Aorta (tissue), 5 donors: ENCODE data around the gene FGF21. TPM values are rescaled to one million over a fixed set of nuclear protein-coding genes. Genes with fewer than 3 reads are reported as not detected.
"Not testable (repeated sequence)": the region's sequence is repeated elsewhere in the genome, so short reads cannot be mapped to it uniquely, and the experiment has no call there.

Source experiments
- ATAC-seq: fragments of 200-7000 bp; cut with Tn5 transposase; one replicate; pipeline ENCODE4 v1.9.1; 2022; ENCODE audit warnings: moderate library complexity; ENCODE audit not compliant: low FRiP score
- DNase-seq, 2 donors: peaks; one replicate each; pipeline ENCODE4 v3.0.0-alpha.2; 2020
- H3K27ac ChIP-seq, 2 donors: one replicate each; pipeline ENCODE4 v1.5.1; 2013; ENCODE audit warnings: low read length in 2 of 2, mild to moderate bottlenecking in 2 of 2, moderate library complexity in 2 of 2, control low read depth in 1 of 2, inconsistent platforms in 1 of 2, low read depth in 1 of 2
- H3K27me3 ChIP-seq, 2 donors: one replicate each; pipeline ENCODE4 v1.6.1; 2013; ENCODE audit warnings: control low read depth in 1 of 2, low read length in 1 of 2, mild to moderate bottlenecking in 1 of 2, moderate library complexity in 1 of 2; ENCODE audit not compliant: insufficient read depth in 2 of 2, control insufficient read depth in 1 of 2
- H3K36me3 ChIP-seq, 2 donors: one replicate each; pipeline ENCODE4 v1.6.1; 2013; ENCODE audit warnings: control low read depth in 1 of 2, low read length in 1 of 2, mild to moderate bottlenecking in 1 of 2; ENCODE audit not compliant: insufficient read depth in 2 of 2, control insufficient read depth in 1 of 2
- H3K4me1 ChIP-seq, 2 donors: one replicate each; pipeline ENCODE4 v1.6.1; 2013; ENCODE audit warnings: low read length in 2 of 2, control low read depth in 1 of 2, mild to moderate bottlenecking in 1 of 2, moderate library complexity in 1 of 2; ENCODE audit not compliant: insufficient read depth in 2 of 2, control insufficient read depth in 1 of 2
- H3K4me3 ChIP-seq, 2 donors: one replicate each; pipeline ENCODE4 v1.5.1; 2013; ENCODE audit warnings: low read length in 2 of 2, control low read depth in 1 of 2, mild to moderate bottlenecking in 1 of 2
- H3K9me3 ChIP-seq: one replicate; pipeline ENCODE4 v1.6.1; 2013; ENCODE audit warnings: mild to moderate bottlenecking, low read length; ENCODE audit not compliant: control insufficient read depth
- WGBS, 2 donors: extraction: QIAGEN DNeasy Blood & Tissue Kit; methylation state at CpG; one replicate each; pipeline ENCODE4 v1.1.7; 2013; 5-methylcytosine and 5-hydroxymethylcytosine counted together
- intact Hi-C, 2 donors: fragments of 100-400 bp; cut with DNase I; formaldehyde crosslinking; loops; one replicate each; pipeline versions ENCODE4 v1.14.2 to v1.15.0; 2022
- polyA plus RNA-seq, 2 donors: library from polyadenylated mRNA; stranded (reverse); fragments of 200-250 nt; gene quantifications; one replicate each; pipeline ENCODE4 v1.2.3, GENCODE V29; 2013
- total RNA-seq, 2 donors: library from RNA; stranded (reverse); fragmentation: NEBNext Ultra II Directional; extraction: Animal tissue kit (Norgen Biotek cat#: 25700); gene quantifications; one replicate each; pipeline ENCODE4 v1.2.1, GENCODE V29; 2021
- donor health status: healthy with polysubstance abuse.
- donor health status: Bipolar disorder and iron deficiency.
- donor health status: DM: no; HTN: no; CAD: no.
- donor health status: DM: no; HTN: no; CAD: no.
- donor health status: DM: yes; HTN: yes; CAD: no.

The FGF21 gene
- total and polyA plus RNA-seq, 4 donors = not detected

- H3K27ac ChIP-seq = no peak overlapping the region
- H3K9me3 ChIP-seq = no peaks in the 10 kb centered on the region
- WGBS, 2 donors = 88 to 89% methylated on average over 11 to 12 of the region's 12 CpGs
- no peaks in the 10 kb centered on the region for H3K27me3 ChIP-seq
- DNase-seq (no peak), ATAC-seq (no peak)
- no peak overlapping the region for H3K4me3 ChIP-seq
- H3K4me1 ChIP-seq = no peaks in the 10 kb centered on the region
- H3K36me3 ChIP-seq = no peaks in the 10 kb centered on the region
- intact Hi-C loops = no loop called here
These were observed 1.9 kb downstream of the FGF21 start for GRCh38 chr19:48757089-48757675.

GRCh38 chr19:48757741-48758144, 2.4 kb downstream of the FGF21 start:
- DNase-seq (no peak), ATAC-seq (no peak)
- Histone ChIP-seq H3K27ac (no peak overlapping the region), H3K36me3 (no peaks in the 10 kb centered on the region), H3K27me3 (no peaks in the 10 kb centered on the region), H3K4me1 (no peaks in the 10 kb centered on the region), H3K4me3 (no peak overlapping the region), H3K9me3 (no peaks in the 10 kb centered on the region)
- 93% methylated on average over 14 of the region's 14 CpGs for whole genome bisulfite sequencing, 2 donors
- intact Hi-C loops = no loop called here

- no peak for DNase-seq
- intact Hi-C loops = no loop called here
- ATAC-seq = no peak
- Histone ChIP-seq H3K4me3 (no peak overlapping the region), H3K27me3 (no peaks in the 10 kb centered on the region), H3K4me1 (no peaks in the 10 kb centered on the region), H3K36me3 (no peaks in the 10 kb centered on the region), H3K9me3 (no peaks in the 10 kb centered on the region), H3K27ac (no peak overlapping the region)
- WGBS, 2 donors = 70 to 71% methylated on average over 16 of the region's 16 CpGs
These were observed 5.3 kb downstream of the FGF21 start for GRCh38 chr19:48760504-48761205.

GRCh38 chr19:48765816-48766215, 10.5 kb downstream of the FGF21 start:
- H3K4me1 ChIP-seq, DNase-seq, ATAC-seq, H3K27me3 ChIP-seq, H3K36me3 ChIP-seq, intact Hi-C loops, H3K9me3 ChIP-seq, H3K4me3 ChIP-seq, H3K27ac ChIP-seq: not testable (repeated sequence)
- 22 to 24% methylated on average over 4 to 5 of the region's 5 CpGs for WGBS, 2 donors

GRCh38 chr19:48768171-48768753, 12.9 kb downstream of the FGF21 start:
- H3K27ac ChIP-seq, intact Hi-C loops, H3K27me3 ChIP-seq, H3K36me3 ChIP-seq, DNase-seq, H3K9me3 ChIP-seq, H3K4me1 ChIP-seq, ATAC-seq, H3K4me3 ChIP-seq: not testable (repeated sequence)
- WGBS, 2 donors = 37 to 39% methylated on average over 6 of the region's 6 CpGs

GRCh38 chr19:48768994-48769713, 13.8 kb downstream of the FGF21 start:
- H3K27me3 ChIP-seq = no peaks in the 10 kb centered on the region
- no peak overlapping the region for H3K4me3 ChIP-seq
- ATAC-seq = no peak
- no peak for DNase-seq
- H3K36me3 ChIP-seq = no peaks in the 10 kb centered on the region
- no peaks in the 10 kb centered on the region for H3K9me3 ChIP-seq
- H3K4me1 ChIP-seq = no peaks in the 10 kb centered on the region
- intact Hi-C loops = no loop called here
- H3K27ac ChIP-seq = no peak overlapping the region
- WGBS, 2 donors = 83% methylated on average over 11 of the region's 11 CpGs

GRCh38 chr19:48770266-48770665, 14.9 kb downstream of the FGF21 start:
- 60 to 70% methylated on average over 7 of the region's 7 CpGs for WGBS, 2 donors
- Histone ChIP-seq H3K4me3 (no peak overlapping the region), H3K36me3 (no peaks in the 10 kb centered on the region), H3K27ac (no peak overlapping the region), H3K4me1 (no peaks in the 10 kb centered on the region), H3K9me3 (no peaks in the 10 kb centered on the region), H3K27me3 (no peaks in the 10 kb centered on the region)
- intact Hi-C loops = no loop called here
- DNase-seq = no peak
- ATAC-seq = no peak

- H3K27me3 ChIP-seq = no peaks in the 10 kb centered on the region
- H3K4me3 ChIP-seq = no peak overlapping the region
- WGBS, 2 donors = 77 to 78% methylated on average over 20 of the region's 20 CpGs
- ATAC-seq (no peak), DNase-seq (no peak)
- H3K9me3 ChIP-seq = no peaks in the 10 kb centered on the region
- intact Hi-C loops = no loop called here
- H3K4me1 ChIP-seq = no peaks in the 10 kb centered on the region
- H3K27ac ChIP-seq = no peak overlapping the region
- H3K36me3 ChIP-seq = no peaks in the 10 kb centered on the region
These were observed 15.6 kb downstream of the FGF21 start for GRCh38 chr19:48770734-48771472.
